IMR-90 (cell line): ENCODE results near the gene OR51I2. TPM values are rescaled to one million over a fixed set of nuclear protein-coding genes. Genes with fewer than 3 reads are reported as not detected.

Experiments used
- ATAC-seq: fragments of 200-7000 bp; cut with Tn5 transposase; 2 replicates; pipeline ENCODE4 v1.9.1; 2020; ENCODE audit warnings: low read depth, mild to moderate bottlenecking, moderate library complexity
- BruUV-seq: library from RNA; stranded (reverse); fragments of 400-500 nt; replicated peaks from 2 replicates; lab custom pipeline; 2021; lab: Mats Ljungman, UMichigan
- CTCF ChIA-PET: fragments of 300-600 bp; formaldehyde crosslinking; extraction: SDS; loops from one replicate; lab custom pipeline; 2021; ENCODE audit warnings: antibody characterized with exemption; lab: Yijun Ruan, JAX
- POLR2A ChIA-PET: fragments of 300-600 bp; sonication (Branson Sonifier 250); formaldehyde crosslinking; loops from one replicate; lab custom pipeline; 2022; ENCODE audit warnings: antibody characterized with exemption; ENCODE audit not compliant: unreplicated experiment; lab: Charles Lee
- DNase-seq: peaks from one replicate; pipeline ENCODE4 v3.0.0; 2013
- H2AFZ ChIP-seq: replicated peaks from 2 replicates; pipeline ENCODE3; 2013; ENCODE audit warnings: low read length, mild to moderate bottlenecking; ENCODE audit not compliant: poor library complexity
- H2AK5ac ChIP-seq: 2 replicates; pipeline ENCODE4 v1.6.1; 2013; ENCODE audit warnings: low read depth, low read length, inconsistent platforms
- H2AK9ac ChIP-seq: replicated peaks from 2 replicates; pipeline ENCODE3; 2013; ENCODE audit warnings: mild to moderate bottlenecking, low read depth, low read length, moderate library complexity; ENCODE audit not compliant: poor library complexity
- H2BK120ac ChIP-seq: 2 replicates; pipeline ENCODE4 v1.6.1; 2013; ENCODE audit warnings: low read depth, low read length, inconsistent platforms
- H2BK15ac ChIP-seq: 3 replicates; pipeline ENCODE4 v1.6.1; 2013; ENCODE audit warnings: low read depth, low read length, inconsistent platforms
- H2BK20ac ChIP-seq: 2 replicates; pipeline ENCODE4 v1.6.1; 2013; ENCODE audit warnings: low read depth, mild to moderate bottlenecking, inconsistent platforms, low read length, moderate library complexity
- H2BK5ac ChIP-seq: 2 replicates; pipeline ENCODE4 v1.6.1; 2013; ENCODE audit warnings: mild to moderate bottlenecking, low read depth, low read length, inconsistent platforms; ENCODE audit not compliant: poor library complexity, severe bottlenecking
- H3K14ac ChIP-seq: replicated peaks from 2 replicates; pipeline ENCODE4 v1.6.1; 2013; ENCODE audit warnings: low read depth, low read length, inconsistent platforms
- H3K18ac ChIP-seq: 2 replicates; pipeline ENCODE4 v1.6.1; 2013; ENCODE audit warnings: low read depth, low read length, control low read depth
- H3K23ac ChIP-seq: 2 replicates; pipeline ENCODE4 v1.6.1; 2013; ENCODE audit warnings: low read depth, low read length, inconsistent platforms
- H3K27ac ChIP-seq: 2 replicates; pipeline ENCODE4 v1.5.1; 2013; ENCODE audit warnings: mild to moderate bottlenecking, control low read depth, low read length; ENCODE audit not compliant: insufficient read depth
- H3K27me3 ChIP-seq: 2 replicates; pipeline ENCODE4 v1.6.1; 2013; ENCODE audit warnings: low read length; ENCODE audit not compliant: control insufficient read depth, insufficient read depth
- H3K36me3 ChIP-seq: 2 replicates; pipeline ENCODE4 v1.6.1; 2013; ENCODE audit warnings: low read length, mixed read lengths; ENCODE audit not compliant: control insufficient read depth, insufficient read depth
- H3K4ac ChIP-seq: 2 replicates; pipeline ENCODE4 v1.6.1; 2013; ENCODE audit warnings: low read depth, low read length, inconsistent platforms
- H3K4me1 ChIP-seq: 2 replicates; pipeline ENCODE4 v1.6.1; 2013; ENCODE audit warnings: low read length, mixed read lengths; ENCODE audit not compliant: control insufficient read depth, insufficient read depth
- H3K4me2 ChIP-seq: 2 replicates; pipeline ENCODE4 v1.6.1; 2013; ENCODE audit warnings: low read depth, mild to moderate bottlenecking, control low read depth, low read length, moderate library complexity
- H3K4me3 ChIP-seq: 2 replicates; pipeline ENCODE4 v1.5.1; 2013; ENCODE audit warnings: low read depth, mild to moderate bottlenecking, control low read depth, low read length, moderate library complexity; ENCODE audit not compliant: insufficient read depth
- H3K56ac ChIP-seq: 2 replicates; pipeline ENCODE4 v1.6.1; 2013; ENCODE audit warnings: low read length, inconsistent platforms; ENCODE audit not compliant: insufficient read depth; ENCODE audit errors: extremely low read depth
- H3K79me1 ChIP-seq, 2 experiments: 2 replicates each; pipeline ENCODE4 v1.6.1; 2013; ENCODE audit warnings: low read length in 2 of 2, inconsistent platforms in 1 of 2, low read depth in 1 of 2
- H3K9ac ChIP-seq: 2 replicates; pipeline ENCODE4 v1.6.1; 2013; ENCODE audit warnings: low read depth, low read length, control low read depth
- H3K9me1 ChIP-seq: 2 replicates; pipeline ENCODE4 v1.6.1; 2013; ENCODE audit warnings: low read length, inconsistent platforms; ENCODE audit not compliant: insufficient read depth
- H3K9me3 ChIP-seq: 2 replicates; pipeline ENCODE4 v1.6.1; 2013; ENCODE audit warnings: low read length; ENCODE audit not compliant: control insufficient read depth, insufficient read depth
- H4K20me1 ChIP-seq: 2 replicates; pipeline ENCODE4 v1.6.1; 2013; ENCODE audit warnings: low read length, inconsistent platforms; ENCODE audit not compliant: insufficient read depth
- H4K5ac ChIP-seq: 2 replicates; pipeline ENCODE4 v1.6.1; 2013; ENCODE audit warnings: mild to moderate bottlenecking, low read depth, low read length, control low read depth
- H4K8ac ChIP-seq, 2 experiments: 2 replicates each; pipeline ENCODE4 v1.6.1; 2013; ENCODE audit warnings: low read depth in 2 of 2, low read length in 2 of 2, control low read depth in 1 of 2, inconsistent platforms in 1 of 2
- H4K91ac ChIP-seq: 2 replicates; pipeline ENCODE4 v1.6.1; 2013; ENCODE audit warnings: low read depth, low read length, inconsistent platforms; ENCODE audit not compliant: insufficient read depth
- BHLHE40 ChIP-seq: fragments of 150-350 bp; IDR thresholded peaks from 2 replicates; pipeline ENCODE4 v1.6.1; 2016; ENCODE audit warnings: mild to moderate bottlenecking, low read depth, low read length
- CEBPB ChIP-seq: IDR thresholded peaks from 2 replicates; pipeline ENCODE4 v1.6.1; 2012; ENCODE audit warnings: low read depth, low read length, improper control_type of control experiment
- CHD1 ChIP-seq: IDR thresholded peaks from 2 replicates; pipeline ENCODE4 v1.6.1; 2012; ENCODE audit warnings: low read depth, low read length, improper control_type of control experiment
- CTCF ChIP-seq: conservative IDR thresholded peaks from 2 replicates; pipeline ENCODE4 v1.5.1; 2012; ENCODE audit warnings: mild to moderate bottlenecking, low read depth, low read length, improper control_type of control experiment
- ELK1 ChIP-seq: fragments of 150-350 bp; IDR thresholded peaks from 2 replicates; pipeline ENCODE4 v1.6.1; 2016; ENCODE audit warnings: low read depth, mild to moderate bottlenecking, low read length, moderate library complexity, borderline replicate concordance
- FOS ChIP-seq: fragments of 150-350 bp; IDR thresholded peaks from 2 replicates; pipeline ENCODE4 v1.6.1; 2016; ENCODE audit warnings: low read depth, low read length
- MAFK ChIP-seq: IDR thresholded peaks from 2 replicates; pipeline ENCODE4 v1.6.1; 2012; ENCODE audit warnings: low read depth, low read length, improper control_type of control experiment
- MXI1 ChIP-seq: IDR thresholded peaks from 2 replicates; pipeline ENCODE4 v1.6.1; 2012; ENCODE audit warnings: low read depth, mild to moderate bottlenecking, low read length, moderate library complexity, borderline replicate concordance
- RCOR1 ChIP-seq: IDR thresholded peaks from 2 replicates; pipeline ENCODE4 v1.6.1; 2012; ENCODE audit warnings: mild to moderate bottlenecking, low read length, improper control_type of control experiment; ENCODE audit not compliant: insufficient replicate concordance
- RFX5 ChIP-seq: IDR thresholded peaks from 2 replicates; pipeline ENCODE4 v1.8.0; 2012; ENCODE audit warnings: low read depth, mild to moderate bottlenecking, low read length, moderate library complexity
- WGBS, 2 experiments: methylation state at CpG; one replicate each; pipeline versions ENCODE4 v1.1.5 to v1.1.7; 2013; ENCODE audit warnings: missing lambda C conversion rate in 2 of 2; ENCODE audit not compliant: insufficient read length in 1 of 2; ENCODE audit errors: extremely low coverage in 2 of 2; 5-methylcytosine and 5-hydroxymethylcytosine counted together
- dilution Hi-C: fragments of 300-500 bp; cut with HindIII; formaldehyde crosslinking; loops from one replicate; pipeline ENCODE4 v1.14.3; 2018; ENCODE audit warnings: low sequenced_read_pairs; ENCODE audit not compliant: unreplicated experiment
- in situ Hi-C: fragments of 300-500 bp; cut with MboI; formaldehyde crosslinking; loops from 3 replicates; pipeline ENCODE4 v1.14.3; 2019; ENCODE audit warnings: low sequenced_read_pairs, inconsistent platforms, mixed read lengths
- intact Hi-C: fragments of 100-400 bp; cut with micrococcal nuclease; formaldehyde crosslinking; loops from 2 replicates; pipeline ENCODE4 v1.10.0; 2022
- polyA plus RNA-seq, 3 experiments: library from polyadenylated mRNA; depleted of rRNA; stranded (reverse); fragments of >200 nt; gene quantifications; 2 replicates each; pipeline ENCODE4 v1.2.3, GENCODE V29; 2012; ENCODE audit warnings: low replicate concordance in 1 of 3
- total RNA-seq: library from RNA; depleted of rRNA; stranded (reverse); fragments of >200 nt; gene quantifications from 2 replicates; pipeline ENCODE4 v1.2.3, GENCODE V29; 2012
- TF ChIP-seq, protein P1 (sequence below): fragments of 150-350 bp; IDR thresholded peaks from 2 replicates; pipeline ENCODE4 v1.6.1; 2017; ENCODE audit warnings: mild to moderate bottlenecking, antibody characterized with exemption, low read length, low read depth

OR51I2 gene
- total and polyA plus RNA-seq, 2 of the 4 experiments (the other 2 are of a cell fraction) = not detected

- ATAC-seq (no peak), DNase-seq (no peak)
- no peak overlapping the region for H4K91ac ChIP-seq
- no peak overlapping the region for H4K5ac ChIP-seq
- no peaks in the 10 kb centered on the region for H3K79me1 ChIP-seq
- H2BK20ac ChIP-seq = no peak overlapping the region
- CTCF ChIA-PET = no interaction called here
- TF ChIP-seq CEBPB (no peak), FOS (no peak), RCOR1 (no peak), RFX5 (no peak), CHD1 (no peak), ELK1 (no peak), MXI1 (no peak), CTCF (no peak), BHLHE40 (no peak), MAFK (no peak)
- TF ChIP-seq, protein P1, sequence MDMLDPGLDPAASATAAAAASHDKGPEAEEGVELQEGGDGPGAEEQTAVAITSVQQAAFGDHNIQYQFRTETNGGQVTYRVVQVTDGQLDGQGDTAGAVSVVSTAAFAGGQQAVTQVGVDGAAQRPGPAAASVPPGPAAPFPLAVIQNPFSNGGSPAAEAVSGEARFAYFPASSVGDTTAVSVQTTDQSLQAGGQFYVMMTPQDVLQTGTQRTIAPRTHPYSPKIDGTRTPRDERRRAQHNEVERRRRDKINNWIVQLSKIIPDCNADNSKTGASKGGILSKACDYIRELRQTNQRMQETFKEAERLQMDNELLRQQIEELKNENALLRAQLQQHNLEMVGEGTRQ = no peak
- H3K14ac ChIP-seq = no peak overlapping the region
- no peak overlapping the region for H2AK9ac ChIP-seq
- H3K9me3 ChIP-seq = no peaks in the 10 kb centered on the region
- dilution Hi-C loops (no loop called here), in situ Hi-C loops (no loop called here), intact Hi-C loops (no loop called here)
- POLR2A ChIA-PET = no interaction called here
- no peaks in the 10 kb centered on the region for H3K27me3 ChIP-seq
- no peaks in the 10 kb centered on the region for H4K20me1 ChIP-seq
- no TSS peak for BruUV-seq
- no peak overlapping the region for H2AK5ac ChIP-seq
- no peak overlapping the region for H2BK120ac ChIP-seq
- H2AFZ ChIP-seq = no peak overlapping the region
- H3K18ac ChIP-seq = no peak overlapping the region
- H4K8ac ChIP-seq = no peak overlapping the region
- H3K9ac ChIP-seq = no peak overlapping the region
- no peaks in the 10 kb centered on the region for H3K9me1 ChIP-seq
- no peak overlapping the region for H3K27ac ChIP-seq
- no peaks in the 10 kb centered on the region for H3K36me3 ChIP-seq
- no peak overlapping the region for H2BK15ac ChIP-seq
- no peak overlapping the region for H3K56ac ChIP-seq
- H3K23ac ChIP-seq = no peak overlapping the region
- WGBS, 2 experiments = no CpG with 5 or more reads among the region's 3 CpGs
- H2BK5ac ChIP-seq = no peak overlapping the region
- no peak overlapping the region for H3K4me3 ChIP-seq
- no peaks in the 10 kb centered on the region for H3K4me1 ChIP-seq
- no peak overlapping the region for H3K4ac ChIP-seq
- H3K4me2 ChIP-seq = no peak overlapping the region
Measured at GRCh38 chr11:5486421-5486820, 37.3 kb downstream of the OR51I2 start.
